Measurements from ENCODE around the gene P3H4.

Gene P3H4

DNA sequence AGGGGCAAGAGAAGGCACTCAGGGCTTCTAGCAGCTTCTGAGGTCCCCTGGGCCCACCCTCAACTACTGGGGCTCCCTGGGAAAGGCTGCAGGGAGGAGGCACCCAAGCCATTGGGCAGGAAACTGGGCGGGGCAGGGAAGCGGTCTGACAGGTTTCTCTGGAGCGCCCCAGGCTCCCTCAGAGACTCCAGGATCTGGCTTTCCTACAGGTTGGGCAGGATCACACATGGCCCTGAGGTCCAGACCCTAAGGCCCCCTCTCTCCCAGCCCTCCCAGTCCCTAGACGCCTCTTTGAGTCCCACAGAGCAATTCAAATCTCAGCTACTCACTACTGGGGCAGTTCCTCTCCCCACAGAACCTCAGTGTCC is 39.5 kb downstream of the P3H4 start:
- no peak for TF ChIP-seq CTCF (IDR thresholded peaks at IDR 0.05; ENCODE audit: borderline replicate concordance, insufficient read depth, low read depth, low read length)
- H3K4me3 ChIP-seq (ENCODE audit: low read depth, low read length): no peak overlapping the region

GRCh38 chr17:41771389-41772206 is 40.2 kb downstream of the P3H4 start:
- no peak for TF ChIP-seq CTCF (IDR thresholded peaks at IDR 0.05; ENCODE audit: borderline replicate concordance, insufficient read depth, low read depth, low read length)
- peak overlapping the region; percentile 57 for H3K4me3 ChIP-seq (ENCODE audit: low read depth, low read length)

DNA sequence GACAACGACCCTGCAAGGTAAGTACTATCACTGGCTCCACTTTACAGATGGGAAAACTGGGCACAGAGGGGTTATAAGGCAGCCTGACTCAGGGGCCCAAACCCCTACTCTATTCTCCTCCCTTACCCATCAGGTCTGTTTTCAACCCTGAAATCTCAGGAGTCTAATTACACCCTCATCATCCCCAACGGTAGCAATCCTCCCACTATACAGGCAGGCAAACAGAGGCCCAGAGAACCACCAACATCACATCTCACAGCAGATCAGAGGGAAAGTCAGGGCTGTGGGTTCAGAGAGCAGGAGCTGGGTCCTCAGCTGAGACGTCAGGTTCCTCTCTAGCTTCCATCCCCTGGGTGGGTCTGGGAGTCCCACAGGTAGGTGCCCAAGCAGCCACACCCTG is 41.8 kb downstream of the P3H4 start:
- no peak for TF ChIP-seq CTCF (IDR thresholded peaks at IDR 0.05; ENCODE audit: borderline replicate concordance, insufficient read depth, low read depth, low read length)
- no peak overlapping the region for H3K4me3 ChIP-seq (ENCODE audit: low read depth, low read length)

- no peak for TF ChIP-seq CTCF (IDR thresholded peaks at IDR 0.05; ENCODE audit: borderline replicate concordance, insufficient read depth, low read depth, low read length)
- H3K4me3 ChIP-seq (ENCODE audit: low read depth, low read length): no peak overlapping the region
Measured at GRCh38 chr17:41769346-41769862, 42.3 kb downstream of the P3H4 start.

GRCh38 chr17:41768682-41769288 is 43.0 kb downstream of the P3H4 start:
- H3K4me3 ChIP-seq (ENCODE audit: low read depth, low read length): no peak overlapping the region
- TF ChIP-seq CTCF (IDR thresholded peaks at IDR 0.05; ENCODE audit: borderline replicate concordance, insufficient read depth, low read depth, low read length): no peak

GRCh38 chr17:41767324-41768042 is 44.3 kb downstream of the P3H4 start:
- TF ChIP-seq CTCF (IDR thresholded peaks at IDR 0.05; ENCODE audit: borderline replicate concordance, insufficient read depth, low read depth, low read length): no peak
- H3K4me3 ChIP-seq (ENCODE audit: low read depth, low read length): no peak overlapping the region

All from GM12875 (cell line).